GM12872 (cell line): ENCODE results near the gene CORO7.

Source experiments
- TF ChIP-seq, protein P1 (sequence below): IDR thresholded peaks from 3 replicates; pipeline ENCODE4 v1.5.1; 2011; ENCODE audit warnings: low read depth, mild to moderate bottlenecking, low read length, moderate library complexity; ENCODE audit not compliant: insufficient read depth

The CORO7 gene

GRCh38 chr16:4369007-4369733, 47.2 kb downstream of the CORO7 start:
- TF ChIP-seq, protein P1, sequence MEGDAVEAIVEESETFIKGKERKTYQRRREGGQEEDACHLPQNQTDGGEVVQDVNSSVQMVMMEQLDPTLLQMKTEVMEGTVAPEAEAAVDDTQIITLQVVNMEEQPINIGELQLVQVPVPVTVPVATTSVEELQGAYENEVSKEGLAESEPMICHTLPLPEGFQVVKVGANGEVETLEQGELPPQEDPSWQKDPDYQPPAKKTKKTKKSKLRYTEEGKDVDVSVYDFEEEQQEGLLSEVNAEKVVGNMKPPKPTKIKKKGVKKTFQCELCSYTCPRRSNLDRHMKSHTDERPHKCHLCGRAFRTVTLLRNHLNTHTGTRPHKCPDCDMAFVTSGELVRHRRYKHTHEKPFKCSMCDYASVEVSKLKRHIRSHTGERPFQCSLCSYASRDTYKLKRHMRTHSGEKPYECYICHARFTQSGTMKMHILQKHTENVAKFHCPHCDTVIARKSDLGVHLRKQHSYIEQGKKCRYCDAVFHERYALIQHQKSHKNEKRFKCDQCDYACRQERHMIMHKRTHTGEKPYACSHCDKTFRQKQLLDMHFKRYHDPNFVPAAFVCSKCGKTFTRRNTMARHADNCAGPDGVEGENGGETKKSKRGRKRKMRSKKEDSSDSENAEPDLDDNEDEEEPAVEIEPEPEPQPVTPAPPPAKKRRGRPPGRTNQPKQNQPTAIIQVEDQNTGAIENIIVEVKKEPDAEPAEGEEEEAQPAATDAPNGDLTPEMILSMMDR = no peak

- TF ChIP-seq, protein P1 = no peak
Measured at GRCh38 chr16:4367393-4367856, 49.0 kb downstream of the CORO7 start.

DNA sequence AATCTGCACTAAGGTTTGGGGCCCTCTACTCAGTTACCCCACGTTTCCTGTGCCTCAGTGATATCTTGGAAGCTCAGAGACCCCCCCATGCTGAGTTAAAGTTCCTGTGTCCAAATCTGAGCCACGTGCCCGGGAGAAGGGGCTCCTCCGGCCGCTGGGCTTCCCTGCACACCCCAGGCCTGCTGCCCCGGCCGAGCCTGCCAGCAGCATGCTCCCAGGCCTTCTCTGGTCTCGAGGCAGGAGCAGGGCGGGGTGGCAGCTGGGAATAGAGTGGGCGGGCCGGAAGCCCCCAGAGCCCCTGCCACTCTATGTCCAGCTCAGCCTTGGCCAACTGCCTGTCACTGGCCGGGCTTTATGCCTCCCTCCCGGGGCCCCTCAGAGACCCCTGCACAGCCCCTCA, 50.4 kb downstream of the CORO7 start:
- TF ChIP-seq, protein P1 = no peak

DNA sequence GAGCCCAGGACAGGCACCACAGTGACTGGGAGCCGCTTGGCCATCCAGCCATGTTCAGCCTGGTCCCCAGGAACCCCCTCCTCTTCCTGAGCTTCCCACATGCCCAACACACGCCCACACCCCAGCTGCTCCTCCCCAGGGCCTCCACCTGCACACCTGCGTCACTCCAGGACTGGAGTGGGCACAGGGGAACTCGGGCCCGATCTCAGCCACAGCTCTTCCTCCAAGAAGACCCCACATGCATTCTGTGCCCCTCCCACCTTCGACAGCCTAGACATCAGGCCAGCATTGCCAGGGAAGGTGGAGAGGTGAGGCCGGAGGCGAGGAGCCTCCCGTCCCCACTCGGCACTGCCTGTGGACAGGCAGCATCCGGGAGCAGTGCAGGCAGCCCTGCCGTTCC, 50.8 kb downstream of the CORO7 start:
- TF ChIP-seq, protein P1 = no peak

DNA sequence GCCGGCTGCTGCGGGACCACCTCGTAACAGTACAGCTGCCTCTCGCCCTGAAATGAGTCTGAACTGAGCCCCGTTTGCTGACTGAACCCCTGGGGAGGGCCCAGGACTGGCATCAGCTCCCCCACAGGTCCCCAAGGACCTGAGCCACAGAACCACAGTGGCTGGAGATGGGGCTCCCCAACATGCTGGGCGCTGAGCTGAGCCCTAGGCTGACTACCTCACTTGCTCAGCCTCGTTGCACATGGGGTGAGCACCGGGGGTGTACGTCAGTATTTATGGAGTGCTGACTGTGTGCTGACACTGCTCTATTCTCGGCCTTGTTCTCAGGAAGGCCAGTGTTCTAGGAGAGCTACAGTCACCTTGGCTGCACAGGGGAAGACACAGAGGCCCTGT, 51.4 kb downstream of the CORO7 start:
- TF ChIP-seq, protein P1 = no peak

- TF ChIP-seq, protein P1 = no peak
Measured at GRCh38 chr16:4364196-4365013, 52.0 kb downstream of the CORO7 start.

DNA sequence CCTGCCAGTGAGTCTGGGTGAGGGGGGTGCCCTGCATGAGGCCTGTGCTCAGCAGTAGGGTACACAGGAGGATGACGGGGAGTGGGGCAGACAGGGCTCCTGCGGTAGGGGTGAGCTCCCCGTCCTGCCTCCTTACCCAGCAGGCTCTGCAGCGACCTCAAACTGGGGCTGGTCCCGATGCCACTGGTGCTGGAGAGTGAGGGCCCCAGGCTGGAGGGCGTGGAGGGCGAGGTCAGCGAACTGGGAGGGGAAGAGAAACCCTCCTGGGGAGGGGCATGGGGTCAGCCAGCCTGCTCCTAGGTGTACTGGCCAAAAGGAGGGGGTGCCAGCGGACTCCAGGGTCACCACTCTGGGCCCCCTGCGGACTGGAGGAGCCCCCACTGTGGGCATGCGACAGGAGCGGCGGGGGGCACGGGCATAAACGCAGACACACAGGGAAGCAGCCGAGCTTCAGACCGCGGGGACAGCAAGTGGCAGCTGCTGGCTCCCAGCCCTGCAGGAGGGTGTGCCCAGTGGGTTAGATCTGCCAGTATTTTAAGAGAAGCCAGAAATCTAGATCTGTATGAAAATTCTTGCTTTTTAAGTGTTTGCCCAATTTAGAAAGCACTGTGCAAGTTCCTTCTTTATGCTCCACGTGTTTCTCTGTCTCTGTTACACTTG, 53.8 kb downstream of the CORO7 start:
- TF ChIP-seq, protein P1 = no peak
